HG02973 (cell line): ENCODE data around the gene ABTB1.
"Not testable (repeated sequence)": the region's sequence is repeated elsewhere in the genome, so short reads cannot be mapped to it uniquely, and the experiment has no call there.

ENCODE experiments used
- ATAC-seq: cut with Tn5 transposase; IDR thresholded peaks from one replicate; pipeline ENCODE4 v1.9.1; 2021; ENCODE audit warnings: moderate library complexity; ENCODE audit not compliant: unreplicated experiment

ABTB1 gene

DNA sequence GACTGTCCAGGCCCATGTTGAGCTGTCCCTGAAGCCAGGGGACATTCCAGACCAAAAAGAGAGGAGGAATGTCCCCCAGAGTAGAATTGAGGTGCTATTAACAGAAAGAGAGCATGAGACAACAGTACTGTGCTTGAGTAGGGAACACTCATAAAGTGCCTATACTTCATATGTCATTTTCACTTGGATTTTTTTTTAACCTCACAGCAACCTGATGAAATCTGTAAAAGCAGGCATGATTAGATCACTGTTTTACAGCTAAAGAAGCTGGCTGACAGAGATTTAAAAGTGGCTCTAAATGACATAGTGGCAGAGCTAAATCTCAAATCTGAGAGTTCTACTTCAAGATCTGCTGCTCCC, 24.9 kb upstream of the ABTB1 start:
- ATAC-seq, result no peak

DNA sequence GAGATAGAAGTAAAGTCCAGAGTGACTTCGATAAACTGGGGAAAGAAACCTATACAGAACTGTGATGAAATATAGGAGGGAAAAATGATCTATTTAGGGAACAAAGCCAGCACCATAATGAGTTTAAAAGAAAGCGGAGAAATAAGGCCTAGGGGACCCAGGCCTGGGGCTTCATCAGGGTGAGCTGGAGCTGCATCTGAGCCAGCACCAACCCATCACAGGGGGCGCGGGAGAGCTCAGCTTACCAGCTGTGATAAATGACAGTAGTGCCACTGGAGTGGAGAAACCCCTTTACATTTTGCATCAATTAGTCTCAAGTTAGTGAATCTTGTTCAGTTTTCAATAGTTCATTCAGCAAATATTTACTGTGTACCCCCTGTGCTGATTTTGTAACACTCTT, 22.5 kb upstream of the ABTB1 start:
- ATAC-seq, result no peak

- ATAC-seq, result no peak
Observed at GRCh38 chr3:127651516-127652172, 21.1 kb upstream of the ABTB1 start.

GRCh38 chr3:127652246-127652995, 20.3 kb upstream of the ABTB1 start:
- ATAC-seq, result no peak

DNA sequence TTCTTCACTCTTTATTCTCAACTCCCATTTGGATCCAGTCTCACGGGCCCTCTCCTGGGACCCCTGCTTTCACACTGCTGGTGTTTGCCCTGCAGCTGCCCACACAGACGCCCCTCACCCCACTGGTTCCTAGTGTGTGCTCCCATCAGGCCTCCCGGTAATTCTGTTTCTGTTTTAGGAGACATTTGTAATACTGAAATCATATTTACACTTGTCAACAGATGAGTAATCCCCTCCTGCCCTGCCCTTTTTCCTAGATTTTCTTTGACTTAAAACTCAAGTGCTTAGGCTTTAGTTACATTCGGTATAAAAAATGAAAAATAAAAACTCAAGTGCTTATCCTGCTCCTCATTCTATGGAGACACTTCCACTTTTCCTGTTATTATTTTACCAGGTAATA, 18.4 kb upstream of the ABTB1 start:
- ATAC-seq, result no peak

DNA sequence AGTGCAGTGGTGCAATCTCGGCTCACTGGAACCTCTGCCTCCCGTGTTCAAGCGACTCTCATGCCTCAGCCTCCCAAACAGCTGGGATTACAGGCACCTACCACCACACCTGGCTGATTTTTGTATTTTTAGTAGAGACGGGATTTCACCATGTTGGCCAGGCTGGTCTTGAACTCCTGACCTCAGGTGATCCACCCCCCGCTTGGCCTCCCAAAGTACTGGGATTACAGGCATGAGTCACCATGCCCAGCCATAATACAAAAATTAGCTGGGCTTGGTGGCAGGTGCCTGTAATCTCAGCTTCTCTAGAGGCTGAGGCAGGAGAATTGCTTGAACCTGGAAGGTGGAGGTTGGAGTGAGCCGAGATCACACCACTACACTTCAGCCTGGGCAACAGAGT, 17.8 kb upstream of the ABTB1 start:
- ATAC-seq, result not testable (repeated sequence)

DNA sequence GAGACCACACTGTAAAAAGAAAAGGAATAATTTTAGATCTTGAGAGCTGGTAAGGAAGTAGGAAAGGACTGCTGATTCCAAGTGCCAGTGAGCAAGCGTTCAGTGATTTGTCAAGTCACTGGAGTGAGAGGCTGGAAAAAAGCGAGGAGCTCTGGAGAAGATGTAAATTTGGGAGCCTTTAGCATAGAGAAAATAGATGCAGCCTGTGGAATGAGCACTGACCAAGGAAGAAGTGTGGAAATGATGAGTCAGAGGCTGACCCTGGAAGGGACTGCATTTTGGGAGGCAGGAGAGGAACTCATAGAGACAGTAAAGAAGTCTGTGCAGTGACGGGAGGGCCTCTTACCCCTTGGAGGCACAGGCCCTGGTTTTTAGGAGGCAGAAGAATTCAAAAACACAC, 17.1 kb upstream of the ABTB1 start:
- ATAC-seq, result no peak

- ATAC-seq, result no peak
Observed at GRCh38 chr3:127656906-127657305, 15.8 kb upstream of the ABTB1 start.

GRCh38 chr3:127658234-127658633, 14.5 kb upstream of the ABTB1 start:
- no peak for ATAC-seq

GRCh38 chr3:127660621-127661251, 12.0 kb upstream of the ABTB1 start:
- no peak for ATAC-seq

DNA sequence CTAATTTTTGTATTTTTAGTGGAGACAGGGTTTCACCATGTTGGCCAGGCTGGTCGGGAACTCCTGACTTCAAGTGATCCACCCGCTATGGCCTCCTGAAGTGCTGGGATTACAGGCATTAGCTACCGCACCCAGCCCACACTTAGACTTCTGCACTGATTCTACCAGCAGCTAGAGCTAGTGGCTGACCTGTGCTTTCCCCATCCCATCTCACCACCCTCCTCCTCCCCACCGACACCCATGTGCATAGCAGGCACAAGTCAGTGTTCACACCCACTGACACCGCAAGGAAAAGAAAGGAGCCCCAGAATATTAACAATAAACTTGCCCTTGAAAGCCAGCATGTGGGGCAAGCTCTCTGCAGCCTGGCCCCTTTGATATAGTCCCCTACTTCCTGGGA, 11.2 kb upstream of the ABTB1 start:
- ATAC-seq, result no peak

GRCh38 chr3:127662001-127662469, 10.7 kb upstream of the ABTB1 start:
- no peak for ATAC-seq

- ATAC-seq, result no peak
Observed at GRCh38 chr3:127663151-127663550, 9.6 kb upstream of the ABTB1 start.

DNA sequence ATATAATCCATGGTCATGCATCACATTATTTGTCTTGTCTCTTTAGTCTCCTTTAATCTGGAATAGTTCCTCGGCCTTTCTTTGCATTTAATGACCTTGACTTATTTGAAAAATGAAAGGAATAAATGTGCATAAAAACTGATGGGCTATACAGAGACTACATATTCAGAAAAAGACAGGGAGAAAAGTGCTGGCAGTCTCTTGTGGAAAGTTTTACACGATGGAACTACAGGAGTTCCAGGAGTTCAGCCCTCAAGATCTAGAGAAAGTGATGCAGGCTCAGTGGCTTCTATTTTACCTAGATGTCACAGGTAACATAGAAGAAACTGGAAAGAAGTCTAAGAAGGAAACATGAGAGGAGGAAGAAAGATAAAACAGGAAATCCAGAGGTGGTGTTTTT, 7.6 kb upstream of the ABTB1 start:
- no peak for ATAC-seq

- ATAC-seq, result no peak
Observed at GRCh38 chr3:127665586-127665985, 7.2 kb upstream of the ABTB1 start.

DNA sequence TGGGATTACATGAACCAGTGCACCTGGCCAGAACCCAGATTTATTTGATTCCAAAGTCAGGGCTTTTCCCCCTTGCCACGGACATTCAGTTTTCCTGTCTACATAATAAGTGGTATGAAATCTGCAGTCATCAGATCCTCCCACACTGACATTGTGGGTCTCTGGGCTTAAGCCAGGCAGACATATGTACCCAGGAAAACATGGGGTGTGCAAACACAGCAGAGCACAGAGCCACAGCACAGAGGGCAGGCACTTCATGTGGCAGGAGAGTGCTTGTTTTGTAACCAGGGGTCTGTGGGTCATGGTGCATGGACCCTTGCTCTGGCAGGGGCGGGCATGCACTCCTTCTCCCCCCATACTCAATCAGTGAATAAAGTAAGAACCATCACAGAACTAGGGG, 6.1 kb upstream of the ABTB1 start:
- no peak for ATAC-seq

DNA sequence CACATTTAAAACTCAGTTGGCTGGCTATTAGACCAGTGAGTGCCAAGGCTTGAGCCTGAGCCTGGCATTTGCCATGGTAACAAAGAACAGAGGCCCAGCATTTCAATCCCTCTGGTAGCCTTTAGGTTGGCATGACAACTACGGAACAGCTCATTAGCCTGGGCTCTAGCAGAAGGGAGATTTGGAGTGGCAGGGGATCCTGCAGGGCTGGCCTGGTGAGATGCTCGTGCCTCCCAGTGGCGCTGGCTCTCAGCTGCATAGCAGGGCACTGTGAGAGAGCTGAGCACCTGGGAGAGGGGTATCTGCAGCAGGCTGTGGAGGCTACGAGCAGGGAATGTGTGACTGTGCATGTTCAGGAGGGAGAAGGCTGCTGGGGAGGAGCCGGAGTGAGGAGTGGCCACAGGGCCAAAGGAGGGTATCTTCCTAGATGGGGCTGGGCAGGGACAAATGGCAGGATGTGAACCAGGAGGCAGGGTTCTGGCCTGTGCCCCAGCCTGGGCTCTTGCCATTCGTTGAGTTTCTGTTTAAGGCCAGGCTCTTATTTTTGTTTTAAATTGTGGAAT, 5.6 kb upstream of the ABTB1 start:
- no peak for ATAC-seq

GRCh38 chr3:127668906-127669305, 3.8 kb upstream of the ABTB1 start:
- ATAC-seq, result no peak

GRCh38 chr3:127669541-127670228, 3.1 kb upstream of the ABTB1 start:
- no peak for ATAC-seq

- no peak for ATAC-seq
Observed at GRCh38 chr3:127670229-127670559, 2.6 kb upstream of the ABTB1 start.

DNA sequence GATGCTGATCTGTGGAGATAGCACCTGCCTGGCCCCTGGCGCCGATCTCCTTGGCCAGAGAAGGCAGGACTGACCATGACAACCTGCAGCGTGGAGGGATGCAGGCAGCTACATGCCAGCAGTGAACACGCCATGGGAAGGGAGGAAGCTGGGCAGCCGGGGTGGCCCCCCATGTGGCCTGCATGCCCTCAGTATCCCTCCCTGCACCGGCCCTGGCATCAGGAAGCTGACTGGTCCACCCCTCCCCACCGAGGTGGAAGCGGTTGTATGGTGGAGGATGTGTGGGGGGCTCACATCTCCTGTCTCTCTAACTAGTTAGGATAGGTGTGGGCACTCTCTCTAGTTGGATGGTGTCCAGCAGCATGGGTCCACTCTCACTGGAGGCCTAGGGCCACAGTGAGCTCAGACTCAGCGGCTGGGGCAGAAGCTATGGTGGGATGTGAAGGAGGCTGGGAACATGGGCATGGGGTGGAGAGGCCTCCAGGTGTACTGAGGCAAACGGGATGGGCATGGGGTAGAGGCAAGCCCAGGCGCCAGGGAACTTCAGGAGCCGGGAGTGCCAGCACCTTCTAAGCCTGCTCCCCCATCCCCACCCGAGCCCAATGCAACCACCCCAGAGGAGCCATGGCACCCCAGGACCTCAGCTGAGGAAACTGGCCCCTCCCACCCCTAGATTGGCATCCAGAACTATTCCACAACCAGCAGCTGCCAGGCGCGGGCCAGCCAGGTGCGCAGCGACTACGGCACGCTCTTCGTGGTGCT, 1.8 kb upstream of the ABTB1 start:
- ATAC-seq, result no peak
